Progenitor cell of endocrine pancreas (in vitro differentiated cells): ENCODE data around the gene KRTAP8-1. TPM values are rescaled to one million over a fixed set of nuclear protein-coding genes. Genes with fewer than 3 reads are reported as not detected.

Experiments
- DNase-seq: peaks from one replicate; pipeline ENCODE4 v3.0.0; 2021; ENCODE audit warnings: low spot score; ENCODE audit not compliant: unreplicated experiment
- H3K27ac Mint-ChIP-seq: 2 replicates; pipeline ENCODE4 v1.8.0; 2021; ENCODE audit warnings: mild to moderate bottlenecking, moderate library complexity, mixed read lengths
- H3K27me3 Mint-ChIP-seq: 2 replicates; pipeline ENCODE4 v1.8.0; 2021; ENCODE audit warnings: mixed read lengths
- H3K36me3 Mint-ChIP-seq: 2 replicates; pipeline ENCODE4 v1.8.0; 2022; ENCODE audit warnings: mixed read lengths; ENCODE audit not compliant: insufficient read depth
- H3K4me1 Mint-ChIP-seq: 2 replicates; pipeline ENCODE4 v1.8.0; 2021; ENCODE audit warnings: low read depth, mixed read lengths
- H3K4me3 Mint-ChIP-seq: 2 replicates; pipeline ENCODE4 v1.8.0; 2021; ENCODE audit warnings: low read depth, mild to moderate bottlenecking, moderate library complexity, mixed read lengths
- H3K9me3 Mint-ChIP-seq: 2 replicates; pipeline ENCODE4 v1.8.0; 2021; ENCODE audit warnings: low read depth, mixed read lengths
- CTCF ChIP-seq: fragments of 200-600 bp; sonication (generic); IDR thresholded peaks from one replicate; pipeline ENCODE4 v1.5.0; 2021; ENCODE audit warnings: antibody characterized with exemption, mild to moderate bottlenecking; ENCODE audit not compliant: unreplicated experiment
- total RNA-seq: library from RNA; stranded (reverse); gene quantifications from 2 replicates; pipeline ENCODE4 v1.2.1, GENCODE V29; 2021

The KRTAP8-1 gene
- total RNA-seq, 1 donor from 2014 or later = not detected

GRCh38 chr21:30831194-30831765 is 18.2 kb upstream of the KRTAP8-1 start:
- peak; percentile 62 for TF ChIP-seq CTCF
- Mint-ChIP-seq H3K9me3 (peaks cover 7% of the 10 kb centered on the region), H3K4me1 (no peaks in the 10 kb centered on the region), H3K27me3 (peaks cover 9% of the 10 kb centered on the region), H3K4me3 (no peak overlapping the region), H3K27ac (no peak overlapping the region), H3K36me3 (no peaks in the 10 kb centered on the region)
- no peak for DNase-seq

- Mint-ChIP-seq H3K36me3 (no peaks in the 10 kb centered on the region), H3K27ac (no peak within 1 kb of the TSS), H3K9me3 (peaks cover 9% of the 10 kb centered on the region), H3K27me3 (peaks cover 9% of the 10 kb centered on the region), H3K4me1 (no peaks in the 10 kb centered on the region), H3K4me3 (no peak within 1 kb of the TSS)
- no peak for DNase-seq
- TF ChIP-seq CTCF = no peak
Measured at GRCh38 chr21:30829659-30830058, 16.6 kb upstream of the KRTAP8-1 start, which contains the start of gene KRTAP7-1. KRTAP7-1 (minus strand) TSS chr21:30829759; CDS start chr21:30829698, 61 bp downstream.

- no peaks in the 10 kb centered on the region for H3K4me1 Mint-ChIP-seq
- no peak overlapping the region for H3K27ac Mint-ChIP-seq
- no peak overlapping the region for H3K4me3 Mint-ChIP-seq
- H3K27me3 Mint-ChIP-seq = peaks cover 39% of the 10 kb centered on the region
- peaks cover 6% of the 10 kb centered on the region for H3K9me3 Mint-ChIP-seq
- TF ChIP-seq CTCF = no peak
- no peak for DNase-seq
- H3K36me3 Mint-ChIP-seq = no peaks in the 10 kb centered on the region
Measured at GRCh38 chr21:30818837-30819610, 6.0 kb upstream of the KRTAP8-1 start.

- H3K36me3 Mint-ChIP-seq = no peaks in the 10 kb centered on the region
- no peak overlapping the region for H3K27ac Mint-ChIP-seq
- DNase-seq = no peak
- H3K27me3 Mint-ChIP-seq = peaks cover 13% of the 10 kb centered on the region
- TF ChIP-seq CTCF = no peak
- no peaks in the 10 kb centered on the region for H3K4me1 Mint-ChIP-seq
- peaks cover 11% of the 10 kb centered on the region for H3K9me3 Mint-ChIP-seq
- H3K4me3 Mint-ChIP-seq = no peak overlapping the region
Measured at GRCh38 chr21:30800605-30801004, 12.5 kb downstream of the KRTAP8-1 start.

- Mint-ChIP-seq H3K36me3 (no peaks in the 10 kb centered on the region), H3K4me1 (peaks cover 6% of the 10 kb centered on the region), H3K27me3 (no peaks in the 10 kb centered on the region), H3K9me3 (peaks cover 16% of the 10 kb centered on the region), H3K4me3 (no peak overlapping the region), H3K27ac (no peak overlapping the region)
- TF ChIP-seq CTCF = no peak
- DNase-seq = no peak
Measured at GRCh38 chr21:30793581-30794314, 19.3 kb downstream of the KRTAP8-1 start.
